Psoas muscle (tissue), 8 donors: ENCODE results near the gene S100A10. TPM values are rescaled to one million over a fixed set of nuclear protein-coding genes. Genes with fewer than 3 reads are reported as not detected.
A peak's percentile ranks its signal among the peaks of the same experiment; 100 is the strongest.

ENCODE experiments used
- ATAC-seq, 4 donors: fragments of 200-7000 bp; cut with Tn5 transposase; one replicate each; pipeline ENCODE4 v1.9.1; 2020; ENCODE audit warnings: moderate library complexity in 3 of 4, mild to moderate bottlenecking in 2 of 4
- DNase-seq, 2 donors: peaks; one replicate each; pipeline ENCODE4 v3.0.0-alpha.2; 2020
- H3K27ac ChIP-seq: fragments of 200-600 bp; one replicate; pipeline ENCODE4 v1.8.0; 2022
- H3K27me3 ChIP-seq, 3 donors: fragments of 200-600 bp in 1 of 3; one replicate each; pipeline versions ENCODE4 v1.6.1 to v1.8.0; 2013 to 2022; ENCODE audit warnings: low read length in 2 of 3, mild to moderate bottlenecking in 2 of 3, moderate library complexity in 1 of 3; ENCODE audit not compliant: insufficient read depth in 3 of 3
- H3K36me3 ChIP-seq, 2 donors: fragments of 200-600 bp in 1 of 2; one replicate each; pipeline versions ENCODE4 v1.6.1 to v1.8.0; 2013 to 2022; ENCODE audit warnings: low read depth in 1 of 2, mild to moderate bottlenecking in 1 of 2, moderate library complexity in 1 of 2; ENCODE audit not compliant: insufficient read depth in 1 of 2
- H3K4me1 ChIP-seq: fragments of 200-600 bp; one replicate; pipeline ENCODE4 v1.8.0; 2022
- H3K4me3 ChIP-seq: fragments of 200-600 bp; one replicate; pipeline ENCODE4 v1.8.0; 2022; ENCODE audit warnings: mild to moderate bottlenecking
- H3K9me3 ChIP-seq: fragments of 200-600 bp; one replicate; pipeline ENCODE4 v1.8.0; 2022
- WGBS, 3 donors: extraction: QIAGEN DNeasy Blood & Tissue Kit; methylation state at CpG; one replicate each; pipeline versions ENCODE4 v1.1.6 to v1.1.7; 2013; 5-methylcytosine and 5-hydroxymethylcytosine counted together
- intact Hi-C, 2 donors: fragments of 100-400 bp; cut with DNase I; formaldehyde crosslinking; loops; one replicate each; pipeline versions ENCODE4 v1.11.0 to v1.14.2; 2022
- long read RNA-seq, 2 donors: library from polyadenylated mRNA; unstranded; transcript quantifications; one replicate each; pipeline ENCODE4 v2.0.0, GENCODE V29; 2021
- polyA plus RNA-seq, 3 donors: library from polyadenylated mRNA; stranded (reverse); fragments of 200-250 nt; gene quantifications; one replicate each; pipeline ENCODE4 v1.2.3, GENCODE V29; 2013
- total RNA-seq, 4 donors: library from RNA; stranded (reverse); fragmentation: NEBNext Ultra II Directional in 2 of 4; extraction: Animal tissue kit (Norgen Biotek cat#: 25700) in 2 of 4; gene quantifications; one replicate each; pipeline versions ENCODE4 v1.2.1 to v1.2.4, GENCODE V29; 2021 to 2023
- TF ChIP-seq, protein P1 (sequence below): fragments of 200-600 bp; IDR thresholded peaks from one replicate; pipeline ENCODE4 v1.8.0; 2022; ENCODE audit warnings: antibody characterized with exemption
- donor health status: healthy with polysubstance abuse.
- donor health status: DM: no; HTN: no; CAD: no; lungs with moderate emphysema.
- donor health status: Bipolar disorder and iron deficiency.
- donor health status: healthy.
- donor health status: DM: yes; HTN: yes; CAD: no.
- donor health status: DM: no; HTN: no; CAD: no.
- donor health status: DM: no; HTN: no; CAD: no.
- donor health status: DM: yes; HTN: yes; CAD: no.

S100A10 gene, protein sequence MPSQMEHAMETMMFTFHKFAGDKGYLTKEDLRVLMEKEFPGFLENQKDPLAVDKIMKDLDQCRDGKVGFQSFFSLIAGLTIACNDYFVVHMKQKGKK
- total RNA-seq (100 to 1,000 TPM in 1 of 4 donors, 10 to 100 TPM in 3; 41.8 to 150 (median 59.9) TPM), polyA plus RNA-seq (100 to 1,000 TPM in 1 of 3 donors, 10 to 100 TPM in 2; 30.5 to 414 (median 61.6) TPM)
- long read RNA-seq, donor 1, transcript S100A10-202 (3 exons, 1,202 nt), result major isoform, 15 of 22 reads
- long read RNA-seq, donor 1, partial matches to known transcripts, result 1 of 22 reads
- long read RNA-seq, donor 1, other reads (novel, unspliced or antisense), result 6 of 22 reads
- long read RNA-seq, donor 2, transcript S100A10-202 (3 exons, 1,202 nt), result major isoform, 23 of 24 reads
- long read RNA-seq, donor 2, partial matches to known transcripts, result 1 of 24 reads
- long read RNA-seq, donor 2, other reads (novel, unspliced or antisense), result 0 of 24 reads

DNA sequence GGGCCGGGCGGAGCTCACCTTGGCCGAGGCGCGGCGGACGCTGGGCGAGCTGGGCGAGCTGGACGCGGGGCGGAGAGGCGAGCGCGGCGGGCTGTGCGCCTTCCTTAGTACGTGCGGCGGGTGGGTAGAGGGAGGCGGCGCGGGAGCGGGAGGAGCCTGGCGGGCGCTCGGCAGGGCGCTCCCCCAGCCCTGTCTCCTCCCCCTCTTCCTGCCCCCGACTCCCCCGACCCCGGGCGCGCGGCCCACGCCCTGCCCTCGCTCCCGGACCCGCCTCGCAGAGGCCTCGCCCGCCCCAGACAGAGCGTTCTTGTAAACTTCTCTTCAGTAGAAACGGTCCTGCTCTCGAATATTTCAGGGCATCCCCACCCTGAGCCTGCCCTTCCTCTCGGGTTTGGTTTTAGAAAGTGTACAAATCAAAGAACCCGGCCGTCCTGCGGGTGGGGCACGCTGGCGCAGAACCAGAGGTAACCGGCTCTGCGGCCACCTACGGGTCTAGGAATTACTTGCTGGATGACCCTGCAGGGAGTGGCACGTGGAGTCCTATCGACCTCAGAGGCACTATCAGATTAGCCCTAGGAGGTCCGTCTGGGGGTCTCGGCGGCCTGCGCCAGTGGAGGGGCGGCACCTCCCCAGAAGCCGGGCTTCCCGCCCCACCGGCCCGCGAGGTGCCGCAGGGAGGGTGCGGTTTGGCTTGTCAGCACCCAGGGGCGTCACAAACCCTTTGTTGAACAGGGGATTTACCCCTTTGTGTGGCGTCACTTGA lies at the start of gene S100A10:
S100A10 (minus strand) TSS at position 126 of the 763 bp plus-strand sequence. CDS start 7,629 bp downstream, outside the sequence.
- H3K9me3 ChIP-seq, result no peaks in the 10 kb centered on the region
- TF ChIP-seq, protein P1, sequence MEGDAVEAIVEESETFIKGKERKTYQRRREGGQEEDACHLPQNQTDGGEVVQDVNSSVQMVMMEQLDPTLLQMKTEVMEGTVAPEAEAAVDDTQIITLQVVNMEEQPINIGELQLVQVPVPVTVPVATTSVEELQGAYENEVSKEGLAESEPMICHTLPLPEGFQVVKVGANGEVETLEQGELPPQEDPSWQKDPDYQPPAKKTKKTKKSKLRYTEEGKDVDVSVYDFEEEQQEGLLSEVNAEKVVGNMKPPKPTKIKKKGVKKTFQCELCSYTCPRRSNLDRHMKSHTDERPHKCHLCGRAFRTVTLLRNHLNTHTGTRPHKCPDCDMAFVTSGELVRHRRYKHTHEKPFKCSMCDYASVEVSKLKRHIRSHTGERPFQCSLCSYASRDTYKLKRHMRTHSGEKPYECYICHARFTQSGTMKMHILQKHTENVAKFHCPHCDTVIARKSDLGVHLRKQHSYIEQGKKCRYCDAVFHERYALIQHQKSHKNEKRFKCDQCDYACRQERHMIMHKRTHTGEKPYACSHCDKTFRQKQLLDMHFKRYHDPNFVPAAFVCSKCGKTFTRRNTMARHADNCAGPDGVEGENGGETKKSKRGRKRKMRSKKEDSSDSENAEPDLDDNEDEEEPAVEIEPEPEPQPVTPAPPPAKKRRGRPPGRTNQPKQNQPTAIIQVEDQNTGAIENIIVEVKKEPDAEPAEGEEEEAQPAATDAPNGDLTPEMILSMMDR, result no peak
- no peaks in the 10 kb centered on the region for H3K36me3 ChIP-seq
- H3K27ac ChIP-seq, result peak within 1 kb of the TSS; percentile 76
- H3K27me3 ChIP-seq, result peaks cover 0 to 49% (median 4%) of the 10 kb centered on the region in 3 donors
- DNase-seq (peak; percentile 80 to 89), ATAC-seq (peak; percentile 60 to 73 (median 64))
- H3K4me3 ChIP-seq, result peak within 1 kb of the TSS; percentile 78
- WGBS, 3 donors, result 1 to 8% (median 5%) methylated on average over 33 to 68 of the region's 69 CpGs
- H3K4me1 ChIP-seq, result peaks cover 16% of the 10 kb centered on the region
- intact Hi-C loops, result loop anchor here in 1 of 2 donors (5.0 kb wide), 1 partner anchor 62 kb away; no protein-coding TSS in a partner anchor

DNA sequence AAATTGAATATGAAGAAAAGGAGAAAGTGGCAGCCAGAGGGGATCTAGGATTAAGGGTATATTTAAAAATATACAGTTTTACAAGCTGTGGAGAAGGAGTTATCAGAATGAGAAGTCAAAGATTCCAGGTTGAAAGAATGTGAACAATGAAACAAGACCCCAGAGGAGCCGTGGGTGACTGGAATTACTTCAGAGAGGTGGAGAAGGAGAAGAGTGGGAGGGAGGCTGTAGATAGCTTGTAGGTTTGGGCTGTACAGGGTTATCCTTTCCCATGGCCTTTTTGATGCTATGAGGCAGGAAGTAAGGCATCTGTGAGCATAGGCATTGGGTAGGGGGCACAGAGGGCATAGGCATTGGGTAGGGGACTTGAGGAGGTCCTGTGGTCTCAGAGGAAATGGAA lies 48.4 kb upstream of the S100A10 start:
- ATAC-seq, result no peak

GRCh38 chr1:152039886-152040285 lies 46.2 kb upstream of the S100A10 start:
- no peaks in the 10 kb centered on the region for H3K9me3 ChIP-seq
- WGBS, 3 donors, result 60 to 77% (median 69%) methylated on average over 1 of the region's 1 CpG
- no peak for ATAC-seq
- intact Hi-C loops, result no loop called here
- TF ChIP-seq, protein P1, result no peak
- H3K4me1 ChIP-seq, result peaks cover 4% of the 10 kb centered on the region
- no peak overlapping the region for H3K4me3 ChIP-seq
- H3K36me3 ChIP-seq, result no peaks in the 10 kb centered on the region
- H3K27ac ChIP-seq, result no peak overlapping the region
- peaks cover 0 to 42% (median 5%) of the 10 kb centered on the region in 3 donors for H3K27me3 ChIP-seq
- DNase-seq, result no peak

More for the DNA sequence above, 48.4 kb upstream of the S100A10 start:
- Histone ChIP-seq H3K36me3 (no peaks in the 10 kb centered on the region), H3K4me1 (no peaks in the 10 kb centered on the region), H3K4me3 (no peak overlapping the region), H3K27me3 (peaks cover 0 to 24% (median 5%) of the 10 kb centered on the region in 3 donors), H3K9me3 (no peaks in the 10 kb centered on the region), H3K27ac (no peak overlapping the region)
- TF ChIP-seq, protein P1, result no peak
- intact Hi-C loops, result no loop called here
- 40 to 67% (median 44%) methylated on average over 1 of the region's 1 CpG for WGBS, 3 donors
- no peak for DNase-seq

- Histone ChIP-seq H3K36me3 (no peaks in the 10 kb centered on the region), H3K9me3 (no peaks in the 10 kb centered on the region), H3K27me3 (peaks cover 0 to 42% (median 5%) of the 10 kb centered on the region in 3 donors), H3K4me3 (no peak overlapping the region), H3K27ac (no peak overlapping the region), H3K4me1 (peaks cover 8% of the 10 kb centered on the region)
- intact Hi-C loops, result no loop called here
- DNase-seq (no peak), ATAC-seq (no peak)
- WGBS, 3 donors, result 93 to 100% (median 100%) methylated on average over 1 of the region's 1 CpG
- TF ChIP-seq, protein P1, result no peak
Observed at GRCh38 chr1:152039461-152039860, 45.8 kb upstream of the S100A10 start.
